MCF 10A (cell line): ENCODE data around the gene SORL1. TPM values are rescaled to one million over a fixed set of nuclear protein-coding genes. Genes with fewer than 3 reads are reported as not detected.

Experiments used
- BruUV-seq: library from RNA; stranded (reverse); fragments of 400-500 nt; replicated peaks from 2 replicates; lab custom pipeline; 2021; lab: Mats Ljungman, UMichigan
- CTCF ChIA-PET: fragments of 300-600 bp; sonication (Branson Sonifier 250); formaldehyde crosslinking; extraction: SDS; loops from one replicate; lab custom pipeline; 2021; ENCODE audit warnings: antibody characterized with exemption, inconsistent platforms; lab: Yijun Ruan, JAX
- POLR2A ChIA-PET: fragments of 300-600, 350-650 bp; sonication (Branson Sonifier 250); formaldehyde crosslinking; extraction: SDS; loops from one replicate; lab custom pipeline; 2020; ENCODE audit warnings: antibody characterized with exemption, inconsistent platforms; lab: Yijun Ruan, JAX
- DNase-seq: peaks from one replicate; pipeline ENCODE4 v3.0.0-alpha.2; 2018; ENCODE audit not compliant: unreplicated experiment
- H3K27ac Mint-ChIP-seq: one replicate; pipeline ENCODE4 v1.8.0; 2022; ENCODE audit warnings: mild to moderate bottlenecking, low read depth, mixed read lengths; ENCODE audit not compliant: unreplicated experiment
- H3K27me3 Mint-ChIP-seq: one replicate; pipeline ENCODE4 v1.8.0; 2022; ENCODE audit warnings: mixed read lengths; ENCODE audit not compliant: insufficient read depth, unreplicated experiment
- H3K36me3 Mint-ChIP-seq: one replicate; pipeline ENCODE4 v1.8.0; 2022; ENCODE audit warnings: mild to moderate bottlenecking, moderate library complexity, mixed read lengths; ENCODE audit not compliant: insufficient read depth, unreplicated experiment
- H3K4me1 Mint-ChIP-seq: one replicate; pipeline ENCODE4 v1.8.0; 2022; ENCODE audit warnings: mixed read lengths; ENCODE audit not compliant: insufficient read depth, unreplicated experiment
- H3K4me3 Mint-ChIP-seq: one replicate; pipeline ENCODE4 v1.8.0; 2022; ENCODE audit warnings: mild to moderate bottlenecking, moderate library complexity, mixed read lengths; ENCODE audit not compliant: unreplicated experiment
- H3K9me3 Mint-ChIP-seq: one replicate; pipeline ENCODE4 v1.8.0; 2022; ENCODE audit warnings: mixed read lengths; ENCODE audit not compliant: unreplicated experiment
- intact Hi-C: fragments of 100-400 bp; cut with micrococcal nuclease; formaldehyde crosslinking; loops from 2 replicates; pipeline ENCODE4 v1.14.1; 2022
- total RNA-seq: library from RNA; stranded (reverse); gene quantifications from 2 replicates; pipeline ENCODE4 v1.2.3, GENCODE V29; 2022
- TF ChIP-seq, protein P1 (sequence below): fragments of 200-600 bp; IDR thresholded peaks from one replicate; pipeline ENCODE4 v1.8.0; 2022; ENCODE audit warnings: antibody characterized with exemption, mild to moderate bottlenecking; ENCODE audit not compliant: unreplicated experiment

Gene SORL1
- total RNA-seq, 1 experiment from 2014 or later, result 5.9 TPM

- TF ChIP-seq, protein P1, sequence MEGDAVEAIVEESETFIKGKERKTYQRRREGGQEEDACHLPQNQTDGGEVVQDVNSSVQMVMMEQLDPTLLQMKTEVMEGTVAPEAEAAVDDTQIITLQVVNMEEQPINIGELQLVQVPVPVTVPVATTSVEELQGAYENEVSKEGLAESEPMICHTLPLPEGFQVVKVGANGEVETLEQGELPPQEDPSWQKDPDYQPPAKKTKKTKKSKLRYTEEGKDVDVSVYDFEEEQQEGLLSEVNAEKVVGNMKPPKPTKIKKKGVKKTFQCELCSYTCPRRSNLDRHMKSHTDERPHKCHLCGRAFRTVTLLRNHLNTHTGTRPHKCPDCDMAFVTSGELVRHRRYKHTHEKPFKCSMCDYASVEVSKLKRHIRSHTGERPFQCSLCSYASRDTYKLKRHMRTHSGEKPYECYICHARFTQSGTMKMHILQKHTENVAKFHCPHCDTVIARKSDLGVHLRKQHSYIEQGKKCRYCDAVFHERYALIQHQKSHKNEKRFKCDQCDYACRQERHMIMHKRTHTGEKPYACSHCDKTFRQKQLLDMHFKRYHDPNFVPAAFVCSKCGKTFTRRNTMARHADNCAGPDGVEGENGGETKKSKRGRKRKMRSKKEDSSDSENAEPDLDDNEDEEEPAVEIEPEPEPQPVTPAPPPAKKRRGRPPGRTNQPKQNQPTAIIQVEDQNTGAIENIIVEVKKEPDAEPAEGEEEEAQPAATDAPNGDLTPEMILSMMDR, result no peak
- no peaks in the 10 kb centered on the region for H3K9me3 Mint-ChIP-seq
- POLR2A ChIA-PET, result interaction anchor here (0.5 kb wide), 1 partner anchor 26 kb away, joined by 3 read pairs; no protein-coding TSS in a partner anchor
- peaks cover 7% of the 10 kb centered on the region for H3K36me3 Mint-ChIP-seq
- intact Hi-C loops, result no loop called here
- H3K4me3 Mint-ChIP-seq, result no peak overlapping the region
- no TSS peak for BruUV-seq
- no peaks in the 10 kb centered on the region for H3K27me3 Mint-ChIP-seq
- peak; percentile 83 for DNase-seq
- H3K4me1 Mint-ChIP-seq, result peaks cover 10% of the 10 kb centered on the region
- no peak overlapping the region for H3K27ac Mint-ChIP-seq
- CTCF ChIA-PET, result interaction anchor here (0.5 to 0.7 kb wide), 3 partner anchors 14 to 162 kb away, joined by 3 read pairs; no protein-coding TSS in a partner anchor
Measured at GRCh38 chr11:121437018-121437685, 15.0 kb upstream of the SORL1 start.

DNA sequence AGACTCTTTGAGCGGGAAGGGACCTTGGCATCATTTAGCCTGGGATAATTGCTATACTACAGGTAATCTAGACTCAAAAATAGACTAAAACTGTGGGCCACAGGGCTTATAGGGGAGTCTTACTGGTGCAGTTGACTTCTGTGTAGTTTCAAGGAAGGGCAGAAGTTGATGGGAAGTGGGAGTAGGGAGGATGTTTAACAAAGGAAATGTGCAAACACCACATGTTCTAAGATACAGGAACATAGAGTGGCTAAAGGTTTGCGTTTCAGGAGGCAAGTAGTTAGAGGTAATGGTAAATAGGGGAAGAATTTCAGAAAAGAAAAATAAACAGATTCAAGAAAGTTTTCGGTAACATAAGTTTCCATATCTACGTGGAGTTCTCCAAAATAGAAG is 14.4 kb upstream of the SORL1 start:
- ChIA-PET POLR2A (interaction anchor here (0.5 kb wide), 1 partner anchor 26 kb away, joined by 3 read pairs; no protein-coding TSS in a partner anchor), CTCF (interaction anchor here (0.5 kb wide), 1 partner anchor 142 kb away, joined by 3 read pairs; no protein-coding TSS in a partner anchor)
- Mint-ChIP-seq H3K9me3 (no peaks in the 10 kb centered on the region), H3K27ac (no peak overlapping the region), H3K4me1 (peaks cover 10% of the 10 kb centered on the region), H3K36me3 (peaks cover 7% of the 10 kb centered on the region), H3K27me3 (no peaks in the 10 kb centered on the region), H3K4me3 (no peak overlapping the region)
- intact Hi-C loops, result no loop called here
- TF ChIP-seq, protein P1, result no peak
- DNase-seq, result no peak
- BruUV-seq, result no TSS peak

- H3K4me1 Mint-ChIP-seq, result peaks cover 10% of the 10 kb centered on the region
- CTCF ChIA-PET, result interaction anchor here (0.5 kb wide), 1 partner anchor 1663 kb away, joined by 3 read pairs; no protein-coding TSS in a partner anchor
- POLR2A ChIA-PET, result interaction anchor here (0.9 kb wide), 1 partner anchor 10 kb away, joined by 3 read pairs; no protein-coding TSS in a partner anchor
- intact Hi-C loops, result no loop called here
- peaks cover 7% of the 10 kb centered on the region for H3K36me3 Mint-ChIP-seq
- DNase-seq, result no peak
- no TSS peak for BruUV-seq
- no peaks in the 10 kb centered on the region for H3K9me3 Mint-ChIP-seq
- H3K4me3 Mint-ChIP-seq, result no peak overlapping the region
- TF ChIP-seq, protein P1, result no peak
- H3K27me3 Mint-ChIP-seq, result no peaks in the 10 kb centered on the region
- no peak overlapping the region for H3K27ac Mint-ChIP-seq
Measured at GRCh38 chr11:121439337-121439736, 12.8 kb upstream of the SORL1 start.

GRCh38 chr11:121439759-121440158 is 12.4 kb upstream of the SORL1 start:
- H3K27me3 Mint-ChIP-seq, result no peaks in the 10 kb centered on the region
- BruUV-seq, result no TSS peak
- POLR2A ChIA-PET, result interaction anchor here (0.6 to 0.9 kb wide), 2 partner anchors 10 to 249 kb away, joined by 3 read pairs; no protein-coding TSS in a partner anchor
- CTCF ChIA-PET, result no interaction called here
- intact Hi-C loops, result no loop called here
- H3K36me3 Mint-ChIP-seq, result peaks cover 7% of the 10 kb centered on the region
- H3K4me1 Mint-ChIP-seq, result peaks cover 10% of the 10 kb centered on the region
- no peak overlapping the region for H3K27ac Mint-ChIP-seq
- H3K9me3 Mint-ChIP-seq, result no peaks in the 10 kb centered on the region
- DNase-seq, result no peak
- no peak overlapping the region for H3K4me3 Mint-ChIP-seq
- TF ChIP-seq, protein P1, result no peak
